OCI-M2 (cell line): ENCODE measurements around the gene SMC3.
"Not testable (repeated sequence)": the region's sequence is repeated elsewhere in the genome, so short reads cannot be mapped to it uniquely, and the experiment has no call there.

Experiments used
- DNase-seq: peaks from one replicate; lab custom pipeline; 2025; ENCODE audit not compliant: unreplicated experiment; lab: John Stamatoyannopoulos, UW

SMC3 gene

GRCh38 chr10:110576220-110576619 lies 8.7 kb downstream of the SMC3 start:
- no peak for DNase-seq

GRCh38 chr10:110577056-110577455 lies 9.6 kb downstream of the SMC3 start:
- DNase-seq = no peak

- DNase-seq = no peak
Observed at GRCh38 chr10:110584006-110584405, 16.5 kb downstream of the SMC3 start.

GRCh38 chr10:110591760-110592159 lies 24.3 kb downstream of the SMC3 start:
- DNase-seq = no peak

- no peak for DNase-seq
Observed at GRCh38 chr10:110597476-110597875, 30.0 kb downstream of the SMC3 start.

GRCh38 chr10:110600487-110601101 lies 33.1 kb downstream of the SMC3 start:
- no peak for DNase-seq

- DNase-seq = no peak
Observed at GRCh38 chr10:110601581-110601980, 34.1 kb downstream of the SMC3 start.

- no peak for DNase-seq
Observed at GRCh38 chr10:110608087-110608486, 40.6 kb downstream of the SMC3 start.

GRCh38 chr10:110609605-110610004 lies 42.1 kb downstream of the SMC3 start:
- no peak for DNase-seq

GRCh38 chr10:110610308-110610774 lies 42.8 kb downstream of the SMC3 start:
- DNase-seq = peak; percentile 29

- not testable (repeated sequence) for DNase-seq
Observed at GRCh38 chr10:110610781-110611180, 43.3 kb downstream of the SMC3 start.

GRCh38 chr10:110612087-110612486 lies 44.6 kb downstream of the SMC3 start:
- no peak for DNase-seq

GRCh38 chr10:110612629-110613028 lies 45.1 kb downstream of the SMC3 start:
- no peak for DNase-seq

- no peak for DNase-seq
Observed at GRCh38 chr10:110613341-110613995, 46.0 kb downstream of the SMC3 start.

GRCh38 chr10:110613996-110614495 lies 46.6 kb downstream of the SMC3 start:
- DNase-seq = no peak

GRCh38 chr10:110615057-110615747 lies 47.7 kb downstream of the SMC3 start:
- no peak for DNase-seq

GRCh38 chr10:110616493-110617033 lies 49.1 kb downstream of the SMC3 start:
- no peak for DNase-seq

- no peak for DNase-seq
Observed at GRCh38 chr10:110617425-110618229, 50.1 kb downstream of the SMC3 start.

- DNase-seq = no peak
Observed at GRCh38 chr10:110618230-110618610, 50.7 kb downstream of the SMC3 start.

- no peak for DNase-seq
Observed at GRCh38 chr10:110619514-110620397, 52.3 kb downstream of the SMC3 start.
